ENCODE measurements around the gene GLI1.
A peak's percentile ranks its signal among the peaks of the same experiment; 100 is the strongest.
"Not testable (repeated sequence)": the region's sequence is repeated elsewhere in the genome, so short reads cannot be mapped to it uniquely, and the experiment has no call there.

The GLI1 gene

GRCh38 chr12:57459750-57460467, at the start of gene GLI1:
GLI1 (plus strand) TSS chr12:57459785; CDS start chr12:57463692, 3,907 bp downstream.
- Histone ChIP-seq H3K4me3 (ENCODE audit: low read depth in 1 of 2, low read length in 2 of 2) (peak within 1 kb of the TSS; percentile 91 to 93), H3K9me3 (ENCODE audit: control insufficient read depth in 1 of 2, low read length in 2 of 2) (no peaks in the 10 kb centered on the region), H3K4me1 (ENCODE audit: control insufficient read depth in 1 of 2, insufficient read depth in 2 of 2, low read length in 2 of 2) (peaks cover 3 to 28% of the 10 kb centered on the region in 2 donors), H3K27me3 (ENCODE audit: low read depth, low read length) (peaks cover 8% of the 10 kb centered on the region), H3K27ac (ENCODE audit: low read length) (peak within 1 kb of the TSS; percentile 74), H3K36me3 (ENCODE audit: control insufficient read depth in 1 of 2, insufficient read depth in 2 of 2, low read length in 2 of 2) (no peaks in the 10 kb centered on the region)

- Histone ChIP-seq H3K4me1 (ENCODE audit: control insufficient read depth in 1 of 2, insufficient read depth in 2 of 2, low read length in 2 of 2) (no peaks in the 10 kb centered on the region), H3K4me3 (ENCODE audit: low read depth in 1 of 2, low read length in 2 of 2) (no peak overlapping the region), H3K27ac (ENCODE audit: low read length) (no peak overlapping the region), H3K36me3 (ENCODE audit: control insufficient read depth in 1 of 2, insufficient read depth in 2 of 2, low read length in 2 of 2) (no peaks in the 10 kb centered on the region), H3K9me3 (ENCODE audit: control insufficient read depth in 1 of 2, low read length in 2 of 2) (no peaks in the 10 kb centered on the region), H3K27me3 (ENCODE audit: low read depth, low read length) (no peaks in the 10 kb centered on the region)
Observed at GRCh38 chr12:57410534-57410933, 49.1 kb upstream of the GLI1 start.

GRCh38 chr12:57414160-57414559, 45.4 kb upstream of the GLI1 start:
- not testable (repeated sequence) for H3K4me3 ChIP-seq (ENCODE audit: low read depth in 1 of 2, low read length in 2 of 2); H3K27ac ChIP-seq (ENCODE audit: low read length); H3K27me3 ChIP-seq (ENCODE audit: low read depth, low read length); H3K9me3 ChIP-seq (ENCODE audit: control insufficient read depth in 1 of 2, low read length in 2 of 2); H3K36me3 ChIP-seq (ENCODE audit: control insufficient read depth in 1 of 2, insufficient read depth in 2 of 2, low read length in 2 of 2); H3K4me1 ChIP-seq (ENCODE audit: control insufficient read depth in 1 of 2, insufficient read depth in 2 of 2, low read length in 2 of 2)

GRCh38 chr12:57415088-57415487, 44.5 kb upstream of the GLI1 start:
- H3K36me3 ChIP-seq (ENCODE audit: control insufficient read depth in 1 of 2, insufficient read depth in 2 of 2, low read length in 2 of 2), result no peaks in the 10 kb centered on the region
- peaks cover 0 to under 1% of the 10 kb centered on the region in 2 donors for H3K4me1 ChIP-seq (ENCODE audit: control insufficient read depth in 1 of 2, insufficient read depth in 2 of 2, low read length in 2 of 2)
- H3K27me3 ChIP-seq (ENCODE audit: low read depth, low read length), result no peaks in the 10 kb centered on the region
- H3K27ac ChIP-seq (ENCODE audit: low read length), result no peak overlapping the region
- H3K9me3 ChIP-seq (ENCODE audit: control insufficient read depth in 1 of 2, low read length in 2 of 2), result no peaks in the 10 kb centered on the region
- no peak overlapping the region for H3K4me3 ChIP-seq (ENCODE audit: low read depth in 1 of 2, low read length in 2 of 2)

- no peak overlapping the region for H3K4me3 ChIP-seq (ENCODE audit: low read depth in 1 of 2, low read length in 2 of 2)
- no peak overlapping the region for H3K27ac ChIP-seq (ENCODE audit: low read length)
- no peaks in the 10 kb centered on the region for H3K9me3 ChIP-seq (ENCODE audit: control insufficient read depth in 1 of 2, low read length in 2 of 2)
- H3K27me3 ChIP-seq (ENCODE audit: low read depth, low read length), result no peaks in the 10 kb centered on the region
- H3K4me1 ChIP-seq (ENCODE audit: control insufficient read depth in 1 of 2, insufficient read depth in 2 of 2, low read length in 2 of 2), result peaks cover 0 to 5% of the 10 kb centered on the region in 2 donors
- H3K36me3 ChIP-seq (ENCODE audit: control insufficient read depth in 1 of 2, insufficient read depth in 2 of 2, low read length in 2 of 2), result no peaks in the 10 kb centered on the region
Observed at GRCh38 chr12:57416039-57416996, 43.3 kb upstream of the GLI1 start.

- peaks cover 0 to 10% of the 10 kb centered on the region in 2 donors for H3K36me3 ChIP-seq (ENCODE audit: control insufficient read depth in 1 of 2, insufficient read depth in 2 of 2, low read length in 2 of 2)
- H3K9me3 ChIP-seq (ENCODE audit: control insufficient read depth in 1 of 2, low read length in 2 of 2), result no peaks in the 10 kb centered on the region
- H3K27me3 ChIP-seq (ENCODE audit: low read depth, low read length), result no peaks in the 10 kb centered on the region
- H3K4me1 ChIP-seq (ENCODE audit: control insufficient read depth in 1 of 2, insufficient read depth in 2 of 2, low read length in 2 of 2), result peaks cover 0 to 5% of the 10 kb centered on the region in 2 donors
- no peak overlapping the region for H3K27ac ChIP-seq (ENCODE audit: low read length)
- no peak overlapping the region for H3K4me3 ChIP-seq (ENCODE audit: low read depth in 1 of 2, low read length in 2 of 2)
Observed at GRCh38 chr12:57418255-57418654, 41.3 kb upstream of the GLI1 start.

- H3K27ac ChIP-seq (ENCODE audit: low read length), result no peak overlapping the region
- peaks cover 0 to 5% of the 10 kb centered on the region in 2 donors for H3K4me1 ChIP-seq (ENCODE audit: control insufficient read depth in 1 of 2, insufficient read depth in 2 of 2, low read length in 2 of 2)
- no peak overlapping the region for H3K4me3 ChIP-seq (ENCODE audit: low read depth in 1 of 2, low read length in 2 of 2)
- peaks cover 0 to 10% of the 10 kb centered on the region in 2 donors for H3K36me3 ChIP-seq (ENCODE audit: control insufficient read depth in 1 of 2, insufficient read depth in 2 of 2, low read length in 2 of 2)
- no peaks in the 10 kb centered on the region for H3K27me3 ChIP-seq (ENCODE audit: low read depth, low read length)
- H3K9me3 ChIP-seq (ENCODE audit: control insufficient read depth in 1 of 2, low read length in 2 of 2), result no peaks in the 10 kb centered on the region
Observed at GRCh38 chr12:57419495-57419894, 40.1 kb upstream of the GLI1 start.

- H3K36me3 ChIP-seq (ENCODE audit: control insufficient read depth in 1 of 2, insufficient read depth in 2 of 2, low read length in 2 of 2), result peaks cover 0 to 10% of the 10 kb centered on the region in 2 donors
- H3K27me3 ChIP-seq (ENCODE audit: low read depth, low read length), result no peaks in the 10 kb centered on the region
- H3K4me3 ChIP-seq (ENCODE audit: low read depth in 1 of 2, low read length in 2 of 2), result no peak overlapping the region
- H3K9me3 ChIP-seq (ENCODE audit: control insufficient read depth in 1 of 2, low read length in 2 of 2), result no peaks in the 10 kb centered on the region
- H3K4me1 ChIP-seq (ENCODE audit: control insufficient read depth in 1 of 2, insufficient read depth in 2 of 2, low read length in 2 of 2), result peaks cover 0 to 5% of the 10 kb centered on the region in 2 donors
- no peak overlapping the region for H3K27ac ChIP-seq (ENCODE audit: low read length)
Observed at GRCh38 chr12:57420482-57420881, 39.1 kb upstream of the GLI1 start.

GRCh38 chr12:57426948-57427347, 32.6 kb upstream of the GLI1 start:
- H3K4me3 ChIP-seq (ENCODE audit: low read depth in 1 of 2, low read length in 2 of 2); H3K9me3 ChIP-seq (ENCODE audit: control insufficient read depth in 1 of 2, low read length in 2 of 2); H3K36me3 ChIP-seq (ENCODE audit: control insufficient read depth in 1 of 2, insufficient read depth in 2 of 2, low read length in 2 of 2); H3K27me3 ChIP-seq (ENCODE audit: low read depth, low read length); H3K4me1 ChIP-seq (ENCODE audit: control insufficient read depth in 1 of 2, insufficient read depth in 2 of 2, low read length in 2 of 2); H3K27ac ChIP-seq (ENCODE audit: low read length): not testable (repeated sequence)

GRCh38 chr12:57428965-57429364, 30.6 kb upstream of the GLI1 start:
- peaks cover 0 to 5% of the 10 kb centered on the region in 2 donors for H3K4me1 ChIP-seq (ENCODE audit: control insufficient read depth in 1 of 2, insufficient read depth in 2 of 2, low read length in 2 of 2)
- H3K27ac ChIP-seq (ENCODE audit: low read length), result no peak overlapping the region
- H3K27me3 ChIP-seq (ENCODE audit: low read depth, low read length), result no peaks in the 10 kb centered on the region
- H3K4me3 ChIP-seq (ENCODE audit: low read depth in 1 of 2, low read length in 2 of 2), result no peak overlapping the region
- no peaks in the 10 kb centered on the region for H3K36me3 ChIP-seq (ENCODE audit: control insufficient read depth in 1 of 2, insufficient read depth in 2 of 2, low read length in 2 of 2)
- no peaks in the 10 kb centered on the region for H3K9me3 ChIP-seq (ENCODE audit: control insufficient read depth in 1 of 2, low read length in 2 of 2)

- Histone ChIP-seq H3K4me1 (ENCODE audit: control insufficient read depth in 1 of 2, insufficient read depth in 2 of 2, low read length in 2 of 2) (peaks cover 0 to 5% of the 10 kb centered on the region in 2 donors), H3K4me3 (ENCODE audit: low read depth in 1 of 2, low read length in 2 of 2) (peak overlapping the region; percentile 65 to 71), H3K36me3 (ENCODE audit: control insufficient read depth in 1 of 2, insufficient read depth in 2 of 2, low read length in 2 of 2) (no peaks in the 10 kb centered on the region), H3K27ac (ENCODE audit: low read length) (peak overlapping the region; percentile 93), H3K27me3 (ENCODE audit: low read depth, low read length) (no peaks in the 10 kb centered on the region), H3K9me3 (ENCODE audit: control insufficient read depth in 1 of 2, low read length in 2 of 2) (no peaks in the 10 kb centered on the region)
Observed at GRCh38 chr12:57429473-57430111, 30.0 kb upstream of the GLI1 start.
